ENCODE data around the gene RFX2. TPM values are rescaled to one million over a fixed set of nuclear protein-coding genes. Genes with fewer than 3 reads are reported as not detected.
A peak's percentile ranks its signal among the peaks of the same experiment; 100 is the strongest.

Gene RFX2
- total and polyA plus RNA-seq, 10 of the 15 experiments (the other 5 are each of a cell fraction or from before 2014, with no cell fraction given), result 3.2 to 9.8 (median 4.7) TPM

GRCh38 chr19:5978606-5979552 is 131.4 kb downstream of the RFX2 start:
- ChIA-PET CTCF (interaction anchor here (0.9 to 6.7 kb wide), 10 partner anchors 8 to 289 kb away, joined by 3 to 58 read pairs (median 10); partner anchors contain the start of genes NDUFA11, NRTN and RPL36), POLR2A (interaction anchor here (0.6 to 3.1 kb wide), 5 partner anchors 11 to 447 kb away, joined by 3 to 18 read pairs (median 3); partner anchors contain the start of genes KHSRP, NDUFA11 and VMAC), SMC1A (ENCODE audit: uncharacterized antibody, unreplicated experiment) (interaction anchor here (1.0 to 4.4 kb wide), 8 partner anchors 8 to 230 kb away, joined by 3 to 13 read pairs (median 4); no protein-coding TSS in a partner anchor), RAD21 (ENCODE audit: unreplicated experiment) (interaction anchor here (1.1 to 3.9 kb wide), 5 partner anchors 8 to 147 kb away, joined by 3 to 18 read pairs (median 4); no protein-coding TSS in a partner anchor)
- peaks cover 56% of the 10 kb centered on the region for H3K79me2 ChIP-seq (ENCODE audit: control insufficient read depth, insufficient read depth, low read length)
- TSS peak; percentile 86 for BruUV-seq (replicated peaks)
- H3K4me1 ChIP-seq (ENCODE audit: control insufficient read depth, insufficient read depth, low read length), result peaks cover 21% of the 10 kb centered on the region
- no peaks in the 10 kb centered on the region for H3K27me3 ChIP-seq (replicated peaks in 1 of 2; ENCODE audit: control insufficient read depth in 2 of 2, insufficient read depth in 2 of 2, low read length in 1 of 2)
- H3K9ac ChIP-seq (ENCODE audit: control insufficient read depth, insufficient read depth, low read length), result peak overlapping the region; percentile 92
- ATAC-seq (peak; percentile 1; the same call in 1 of the 3 replicates), DNase-seq (ENCODE audit: low read depth, low spot score) (no peak), FAIRE-seq (no peak)
- 20% methylated on average over 23 of the region's 33 CpGs for WGBS (ENCODE audit: insufficient coverage, insufficient replicate concordance, low lambda C conversion rate, missing lambda C conversion rate)
- peaks cover 2 to 6% of the 10 kb centered on the region in 2 experiments; a peak in 3 of 4 replicates for H3K36me3 ChIP-seq (ENCODE audit: control insufficient read depth in 2 of 2, insufficient read depth in 2 of 2, low read length in 1 of 2)
- in situ Hi-C loops (cut with MboI), result no loop called here
- H4K20me1 ChIP-seq (ENCODE audit: control insufficient read depth, insufficient read depth), result peaks cover 9% of the 10 kb centered on the region; the same call in 1 of the 2 replicates
- H2AFZ ChIP-seq (ENCODE audit: control insufficient read depth, low read depth, low read length), result peak overlapping the region; percentile 81
- peak overlapping the region; percentile 88 for H3K27ac ChIP-seq (ENCODE audit: control insufficient read depth, insufficient read depth)
- no peaks in the 10 kb centered on the region for H3K9me3 ChIP-seq (replicated peaks; ENCODE audit: control insufficient read depth, insufficient read depth, low read length)
- intact Hi-C loops (cut with micrococcal nuclease; ENCODE audit: unreplicated experiment), result no loop called here
- peak overlapping the region; percentile 96 for H3K4me3 ChIP-seq
- peak overlapping the region; percentile 94 for H3K4me2 ChIP-seq (ENCODE audit: control insufficient read depth, insufficient read depth)
- TF ChIP-seq YY1 (IDR thresholded peaks at IDR 0.05; ENCODE audit: low read depth, low read length) (0 out of 2 replicates have a peak, but pooled peaks have one; percentile 4), EGR1 (IDR thresholded peaks at IDR 0.05; ENCODE audit: borderline replicate concordance in 1 of 2, low read depth in 2 of 2, low read length in 2 of 2) (0 out of 3 replicates have a peak, but pooled peaks of 1 of the 2 experiments have one; percentile 8), MEF2A (IDR thresholded peaks at IDR 0.05; ENCODE audit: insufficient read depth, low read depth, low read length) (no peak), IKZF2 (IDR thresholded peaks at IDR 0.05) (no peak), SMARCA5 (IDR thresholded peaks at IDR 0.05) (0 out of 2 replicates have a peak, but pooled peaks have one; percentile 64), HCFC1 (IDR thresholded peaks at IDR 0.05; ENCODE audit: low read length) (no peak), NFYA (IDR thresholded peaks at IDR 0.05; ENCODE audit: borderline replicate concordance, low read depth, low read length) (no peak), MLLT1 (IDR thresholded peaks at IDR 0.05) (peak; percentile 92), BCLAF1 (IDR thresholded peaks at IDR 0.05) (no peak), JUND (IDR thresholded peaks at IDR 0.05; ENCODE audit: low read depth, low read length) (no peak), ZZZ3 (IDR thresholded peaks at IDR 0.05; ENCODE audit: control insufficient read depth, insufficient read length, low read depth) (no peak), ZBTB40 (IDR thresholded peaks at IDR 0.05; ENCODE audit: borderline replicate concordance) (no peak)
